Progenitor cell of endocrine pancreas (in vitro differentiated cells): Measurements from ENCODE around the gene RAPGEFL1. TPM values are rescaled to one million over a fixed set of nuclear protein-coding genes. Genes with fewer than 3 reads are reported as not detected.

Source experiments
- DNase-seq: peaks from one replicate; pipeline ENCODE4 v3.0.0; 2021; ENCODE audit warnings: low spot score; ENCODE audit not compliant: unreplicated experiment
- H3K27ac Mint-ChIP-seq: 2 replicates; pipeline ENCODE4 v1.8.0; 2021; ENCODE audit warnings: mild to moderate bottlenecking, moderate library complexity, mixed read lengths
- H3K27me3 Mint-ChIP-seq: 2 replicates; pipeline ENCODE4 v1.8.0; 2021; ENCODE audit warnings: mixed read lengths
- H3K36me3 Mint-ChIP-seq: 2 replicates; pipeline ENCODE4 v1.8.0; 2022; ENCODE audit warnings: mixed read lengths; ENCODE audit not compliant: insufficient read depth
- H3K4me1 Mint-ChIP-seq: 2 replicates; pipeline ENCODE4 v1.8.0; 2021; ENCODE audit warnings: low read depth, mixed read lengths
- H3K4me3 Mint-ChIP-seq: 2 replicates; pipeline ENCODE4 v1.8.0; 2021; ENCODE audit warnings: low read depth, mild to moderate bottlenecking, moderate library complexity, mixed read lengths
- H3K9me3 Mint-ChIP-seq: 2 replicates; pipeline ENCODE4 v1.8.0; 2021; ENCODE audit warnings: low read depth, mixed read lengths
- total RNA-seq: library from RNA; stranded (reverse); gene quantifications from 2 replicates; pipeline ENCODE4 v1.2.1, GENCODE V29; 2021
- TF ChIP-seq, protein P1 (sequence below): fragments of 200-600 bp; sonication (generic); IDR thresholded peaks from one replicate; pipeline ENCODE4 v1.5.0; 2021; ENCODE audit warnings: antibody characterized with exemption, mild to moderate bottlenecking; ENCODE audit not compliant: unreplicated experiment

Gene RAPGEFL1
- total RNA-seq, 1 donor from 2014 or later = 17.0 TPM

DNA sequence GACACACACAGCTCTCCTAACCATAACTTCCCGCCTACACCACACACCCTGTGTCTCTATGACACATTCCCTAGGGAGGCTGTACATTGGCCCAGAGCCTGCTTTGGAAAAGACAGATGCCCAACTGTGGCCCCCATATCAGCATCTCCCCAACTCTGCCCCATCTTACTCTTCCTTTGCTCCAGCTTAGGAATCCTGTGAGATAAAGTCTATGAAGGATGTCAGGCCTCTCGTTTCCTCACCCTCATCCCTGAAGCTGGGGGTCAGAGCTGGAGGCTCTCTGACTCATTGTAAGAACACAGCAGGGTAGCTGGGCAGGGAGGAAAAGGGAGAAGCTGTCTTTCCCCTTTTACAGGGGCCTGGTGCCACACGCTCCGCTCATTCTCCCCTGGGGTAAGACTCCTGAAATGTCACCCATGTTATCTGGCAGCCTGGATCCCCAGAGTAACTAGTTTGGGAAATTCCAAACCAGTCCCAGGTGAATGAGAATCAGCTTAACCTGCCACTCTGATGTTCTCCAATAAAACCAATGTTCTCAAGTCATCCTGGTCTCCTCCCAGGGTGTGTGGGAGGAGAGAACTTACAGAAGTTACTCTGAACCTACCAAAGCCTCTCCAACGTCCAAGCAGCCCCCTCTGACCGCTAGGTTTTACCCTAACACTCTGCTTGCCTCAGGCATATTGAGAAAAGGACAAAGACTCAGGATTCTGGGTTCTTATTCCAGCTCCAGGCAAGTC lies 2.8 kb downstream of the RAPGEFL1 start:
- Mint-ChIP-seq H3K36me3 (peaks cover 9% of the 10 kb centered on the region), H3K4me3 (no peak overlapping the region), H3K4me1 (peaks cover 16% of the 10 kb centered on the region), H3K27me3 (peaks cover 9% of the 10 kb centered on the region), H3K9me3 (no peaks in the 10 kb centered on the region), H3K27ac (no peak overlapping the region)
- TF ChIP-seq, protein P1, sequence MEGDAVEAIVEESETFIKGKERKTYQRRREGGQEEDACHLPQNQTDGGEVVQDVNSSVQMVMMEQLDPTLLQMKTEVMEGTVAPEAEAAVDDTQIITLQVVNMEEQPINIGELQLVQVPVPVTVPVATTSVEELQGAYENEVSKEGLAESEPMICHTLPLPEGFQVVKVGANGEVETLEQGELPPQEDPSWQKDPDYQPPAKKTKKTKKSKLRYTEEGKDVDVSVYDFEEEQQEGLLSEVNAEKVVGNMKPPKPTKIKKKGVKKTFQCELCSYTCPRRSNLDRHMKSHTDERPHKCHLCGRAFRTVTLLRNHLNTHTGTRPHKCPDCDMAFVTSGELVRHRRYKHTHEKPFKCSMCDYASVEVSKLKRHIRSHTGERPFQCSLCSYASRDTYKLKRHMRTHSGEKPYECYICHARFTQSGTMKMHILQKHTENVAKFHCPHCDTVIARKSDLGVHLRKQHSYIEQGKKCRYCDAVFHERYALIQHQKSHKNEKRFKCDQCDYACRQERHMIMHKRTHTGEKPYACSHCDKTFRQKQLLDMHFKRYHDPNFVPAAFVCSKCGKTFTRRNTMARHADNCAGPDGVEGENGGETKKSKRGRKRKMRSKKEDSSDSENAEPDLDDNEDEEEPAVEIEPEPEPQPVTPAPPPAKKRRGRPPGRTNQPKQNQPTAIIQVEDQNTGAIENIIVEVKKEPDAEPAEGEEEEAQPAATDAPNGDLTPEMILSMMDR = no peak
- DNase-seq = no peak

DNA sequence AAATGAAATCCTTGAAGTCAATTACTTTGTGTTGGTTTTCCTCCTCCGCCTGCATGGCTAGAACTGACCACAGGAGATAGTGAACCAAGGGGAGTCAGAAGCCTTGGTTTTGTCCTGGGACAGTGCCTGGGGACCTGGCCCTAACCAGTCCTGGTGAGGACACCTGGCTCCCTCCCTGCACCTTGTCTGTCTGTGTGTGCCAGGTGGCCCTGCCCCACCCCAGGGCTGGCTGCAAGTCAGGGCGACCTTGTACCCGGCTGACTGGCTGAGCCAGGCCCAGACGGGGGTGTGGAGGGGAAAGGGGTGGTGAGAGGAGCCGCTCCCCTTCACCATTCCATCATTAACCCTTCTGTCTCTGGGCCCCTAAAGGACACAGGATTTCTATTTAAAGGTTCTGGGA lies 3.4 kb downstream of the RAPGEFL1 start:
- Mint-ChIP-seq H3K27ac (no peak overlapping the region), H3K9me3 (no peaks in the 10 kb centered on the region), H3K4me1 (peaks cover 17% of the 10 kb centered on the region), H3K27me3 (peaks cover 9% of the 10 kb centered on the region), H3K36me3 (peaks cover 8% of the 10 kb centered on the region), H3K4me3 (no peak overlapping the region)
- TF ChIP-seq, protein P1 = no peak
- DNase-seq = no peak

DNA sequence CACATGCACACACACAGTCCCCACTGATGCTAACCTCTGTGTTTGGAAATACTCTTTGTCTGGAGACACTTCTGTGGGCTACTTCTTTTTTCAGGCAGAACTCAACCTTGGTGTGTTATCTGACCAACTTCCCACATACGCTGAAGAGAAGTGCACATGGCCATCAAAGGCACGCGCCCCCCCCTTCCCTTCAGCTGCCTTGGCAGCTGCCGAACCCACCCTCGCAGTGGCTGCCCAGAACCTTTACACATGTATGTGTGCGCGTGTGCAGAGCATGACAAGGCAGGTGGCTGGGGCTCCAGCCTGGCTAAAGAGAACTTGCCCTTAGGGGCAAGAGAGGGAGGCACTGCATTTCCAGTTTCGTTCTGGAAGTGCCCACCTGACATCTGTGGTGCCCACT lies 3.9 kb downstream of the RAPGEFL1 start:
- no peak for DNase-seq
- no peak overlapping the region for H3K27ac Mint-ChIP-seq
- peaks cover 4% of the 10 kb centered on the region for H3K36me3 Mint-ChIP-seq
- H3K4me3 Mint-ChIP-seq = no peak overlapping the region
- TF ChIP-seq, protein P1 = no peak
- no peaks in the 10 kb centered on the region for H3K9me3 Mint-ChIP-seq
- peaks cover 13% of the 10 kb centered on the region for H3K4me1 Mint-ChIP-seq
- peaks cover 9% of the 10 kb centered on the region for H3K27me3 Mint-ChIP-seq

DNA sequence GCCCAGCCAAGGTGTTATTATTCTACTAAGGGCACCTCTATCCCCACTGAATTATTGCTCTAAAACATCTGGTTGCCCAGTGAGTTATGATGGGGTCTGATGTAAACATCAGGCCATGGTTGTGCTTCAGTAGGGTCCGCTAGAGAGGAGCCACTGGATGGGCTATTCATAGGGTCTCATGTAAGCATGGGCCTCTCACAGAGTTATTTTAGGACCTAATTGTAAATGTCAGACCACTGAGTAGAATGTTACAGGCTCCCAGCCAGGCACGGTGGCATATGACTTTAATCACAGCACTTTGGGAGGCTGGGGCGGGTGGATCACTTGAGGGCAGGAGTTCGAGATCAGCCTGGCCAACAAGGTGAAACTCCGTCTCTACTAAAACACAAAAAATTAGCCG lies 5.3 kb downstream of the RAPGEFL1 start:
- Mint-ChIP-seq H3K9me3 (no peaks in the 10 kb centered on the region), H3K4me1 (peaks cover 7% of the 10 kb centered on the region), H3K36me3 (peaks cover 7% of the 10 kb centered on the region), H3K4me3 (no peak overlapping the region), H3K27ac (no peak overlapping the region), H3K27me3 (peaks cover 9% of the 10 kb centered on the region)
- TF ChIP-seq, protein P1 = no peak
- no peak for DNase-seq

DNA sequence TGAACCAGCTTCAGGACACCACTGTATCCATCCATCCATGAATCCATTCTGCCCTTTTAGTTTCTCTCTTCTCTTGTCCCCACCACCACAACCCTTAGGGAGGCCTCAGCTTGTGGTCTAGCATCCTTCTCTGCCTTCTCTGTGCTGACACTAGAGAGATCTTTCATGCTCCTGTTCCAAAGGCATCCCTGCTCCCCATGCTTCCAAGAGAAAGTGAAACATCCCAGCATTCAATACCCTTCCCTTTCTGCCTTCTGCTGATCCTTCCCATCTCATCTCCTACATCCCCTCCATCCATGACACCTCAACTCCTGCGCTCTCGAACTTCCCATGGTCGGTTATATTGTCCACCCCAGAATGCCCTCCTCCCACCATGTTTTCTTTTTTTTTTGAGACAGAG lies 10.0 kb downstream of the RAPGEFL1 start:
- no peak overlapping the region for H3K27ac Mint-ChIP-seq

More for the DNA sequence above, 10.0 kb downstream of the RAPGEFL1 start:
- Mint-ChIP-seq H3K27me3 (peaks cover 8% of the 10 kb centered on the region), H3K36me3 (peaks cover 4% of the 10 kb centered on the region), H3K4me1 (peaks cover 11% of the 10 kb centered on the region), H3K4me3 (no peak overlapping the region), H3K9me3 (no peaks in the 10 kb centered on the region)
- no peak for DNase-seq
- TF ChIP-seq, protein P1 = no peak
